GM21381 (cell line): ENCODE results near the gene RFC1.
"Not testable (repeated sequence)": the region's sequence is repeated elsewhere in the genome, so short reads cannot be mapped to it uniquely, and the experiment has no call there.

ENCODE experiments used
- ATAC-seq: cut with Tn5 transposase; IDR thresholded peaks from one replicate; pipeline ENCODE4 v1.9.1; 2021; ENCODE audit warnings: mild to moderate bottlenecking, moderate library complexity; ENCODE audit not compliant: unreplicated experiment

RFC1 gene

DNA sequence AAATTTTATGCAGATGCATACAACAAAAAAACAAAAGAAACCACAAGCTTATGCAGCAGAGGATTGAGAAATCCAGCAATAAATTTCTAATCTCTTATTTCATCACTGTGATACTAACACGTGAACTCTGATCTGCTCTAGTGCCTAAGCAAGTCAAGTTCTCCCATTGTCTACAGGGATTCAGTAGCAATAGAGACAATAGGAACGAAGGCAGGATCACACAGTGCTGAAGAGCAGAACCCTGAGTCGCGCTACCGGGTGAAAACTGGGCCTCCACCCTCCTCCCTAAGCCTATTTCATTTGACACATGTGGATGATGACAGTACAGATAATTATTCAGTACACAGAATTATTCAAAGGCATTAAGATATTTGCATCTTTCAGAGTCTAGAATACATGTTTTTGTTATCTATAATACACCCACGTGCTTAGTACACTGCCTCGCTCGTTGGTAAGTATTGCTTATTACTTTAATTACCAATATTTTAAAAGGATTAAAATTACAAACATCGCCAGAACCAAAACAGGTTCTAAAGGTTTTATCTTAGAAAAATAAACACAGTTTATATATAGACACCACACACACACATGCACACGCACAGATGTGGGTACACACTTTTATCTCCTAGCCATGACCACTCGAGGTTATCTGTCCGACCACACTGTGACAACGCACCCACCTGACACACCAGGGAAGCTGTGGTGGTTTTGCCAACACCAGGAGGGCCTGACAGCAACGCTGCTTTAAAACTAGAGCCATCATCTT, 60.1 kb downstream of the RFC1 start:
- ATAC-seq: no peak

- ATAC-seq: no peak
These were observed 61.5 kb downstream of the RFC1 start for GRCh38 chr4:39304651-39305050.

DNA sequence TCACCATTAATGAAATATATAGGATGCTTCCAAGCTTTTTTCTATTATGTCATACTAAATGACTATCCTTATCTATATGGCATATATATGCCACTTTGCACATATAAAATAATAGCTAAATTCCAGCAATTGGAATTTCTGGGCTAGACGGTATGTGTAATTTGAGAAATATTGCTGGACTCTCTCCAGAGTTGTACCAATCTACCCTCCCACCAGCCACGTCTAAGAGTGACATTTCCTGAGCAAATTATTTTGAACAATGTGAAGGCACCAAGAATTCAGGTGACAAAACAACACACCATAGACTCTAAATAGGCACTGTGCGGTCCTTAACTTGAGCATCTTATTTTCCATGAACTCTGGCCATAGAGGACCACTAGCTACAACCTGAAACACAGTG, 62.3 kb downstream of the RFC1 start:
- no peak for ATAC-seq

- no peak for ATAC-seq
These were observed 63.3 kb downstream of the RFC1 start for GRCh38 chr4:39302901-39303300.

DNA sequence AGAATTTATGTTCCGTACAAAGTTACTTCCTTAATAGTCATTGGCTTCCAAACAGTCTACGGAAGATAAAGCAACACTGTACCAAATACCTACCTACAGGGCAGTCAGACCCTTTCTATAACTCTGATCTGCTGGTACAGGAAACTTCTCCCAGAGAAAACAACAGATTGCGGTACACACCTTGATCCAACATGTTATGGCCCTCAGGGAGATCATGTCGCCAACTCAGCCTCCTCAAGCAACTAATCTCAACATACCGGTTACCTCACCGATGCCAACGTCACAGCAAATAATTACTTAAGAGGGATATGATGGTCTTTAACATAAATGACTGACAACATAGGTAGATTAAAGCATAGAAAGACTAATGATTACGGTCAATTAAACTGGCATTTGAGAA, 70.4 kb downstream of the RFC1 start:
- no peak for ATAC-seq

GRCh38 chr4:39292433-39292832, 73.7 kb downstream of the RFC1 start:
- ATAC-seq: not testable (repeated sequence)

- no peak for ATAC-seq
These were observed 74.5 kb downstream of the RFC1 start for GRCh38 chr4:39291686-39292085.

DNA sequence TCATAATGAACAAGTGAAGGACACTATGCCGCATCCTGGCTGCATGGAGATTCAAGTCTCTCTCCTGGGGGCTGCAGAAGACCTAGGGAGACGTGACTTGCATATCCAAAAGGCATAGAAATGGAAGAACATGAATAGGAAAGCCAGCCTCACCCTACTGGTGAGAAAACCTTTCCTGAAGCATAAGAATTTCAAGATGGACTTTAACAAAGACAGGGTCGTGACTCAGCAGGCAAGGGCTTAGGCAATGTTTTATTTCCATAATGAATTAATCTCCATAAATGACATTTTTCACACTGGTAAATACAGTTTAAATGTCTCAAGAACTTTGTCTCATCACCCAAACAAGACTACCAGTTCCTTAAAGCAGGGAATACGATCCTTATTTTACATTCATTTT, 78.9 kb downstream of the RFC1 start:
- no peak for ATAC-seq

- no peak for ATAC-seq
These were observed 79.9 kb downstream of the RFC1 start for GRCh38 chr4:39286263-39286662.

GRCh38 chr4:39285853-39286252, 80.3 kb downstream of the RFC1 start:
- no peak for ATAC-seq

DNA sequence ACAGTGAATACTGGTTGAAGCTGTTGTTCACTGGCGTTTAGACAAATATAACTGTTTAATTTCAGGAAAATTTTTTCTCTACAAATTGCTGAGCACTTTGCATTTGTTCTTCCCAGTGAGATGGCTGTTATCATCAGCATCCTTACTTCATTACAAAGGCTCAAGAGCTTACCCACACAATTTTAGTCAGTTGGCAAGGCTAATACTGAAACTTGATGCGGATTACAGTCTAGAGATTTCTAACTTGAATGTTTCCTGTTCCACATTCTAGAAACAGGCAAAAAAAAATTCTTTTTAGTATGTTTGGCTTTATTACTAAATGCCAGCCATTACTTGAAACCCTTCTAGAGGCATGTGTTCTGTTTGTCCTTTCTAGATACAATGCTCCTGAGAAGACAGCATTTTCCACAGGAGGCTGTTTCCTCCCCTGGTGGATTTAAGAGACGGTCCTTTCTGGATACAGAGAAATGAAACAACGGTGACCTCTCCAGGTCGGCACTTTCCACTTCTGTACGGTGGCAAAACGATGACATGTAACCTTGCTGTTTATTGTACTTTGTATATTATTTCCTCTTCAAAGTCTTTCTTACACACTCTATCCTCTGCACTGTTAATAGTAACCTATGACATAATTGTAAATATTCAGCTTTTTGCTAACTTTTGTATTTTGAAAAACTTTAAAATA, 80.9 kb downstream of the RFC1 start:
- no peak for ATAC-seq

GRCh38 chr4:39280770-39281169, 85.4 kb downstream of the RFC1 start:
- ATAC-seq: no peak

DNA sequence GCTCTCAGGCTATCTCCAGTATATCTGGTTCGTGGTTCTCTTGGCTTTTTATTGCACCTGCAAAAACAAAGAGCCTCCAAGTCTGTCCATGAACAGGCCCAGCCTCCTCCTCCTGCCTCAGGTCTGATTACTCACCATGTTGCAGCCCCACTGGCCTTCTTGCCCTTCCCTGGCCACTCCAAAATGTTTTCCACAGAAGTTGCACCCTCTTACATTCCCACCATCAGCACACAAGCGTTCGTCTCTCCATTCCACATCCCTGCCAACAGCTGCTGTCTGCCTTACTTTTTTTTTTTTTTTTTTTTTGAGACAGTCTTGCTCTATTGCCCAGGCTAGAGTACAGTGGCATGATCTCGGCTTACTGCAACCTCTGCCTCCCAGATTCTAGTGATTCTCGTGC, 86.7 kb downstream of the RFC1 start:
- ATAC-seq: no peak

DNA sequence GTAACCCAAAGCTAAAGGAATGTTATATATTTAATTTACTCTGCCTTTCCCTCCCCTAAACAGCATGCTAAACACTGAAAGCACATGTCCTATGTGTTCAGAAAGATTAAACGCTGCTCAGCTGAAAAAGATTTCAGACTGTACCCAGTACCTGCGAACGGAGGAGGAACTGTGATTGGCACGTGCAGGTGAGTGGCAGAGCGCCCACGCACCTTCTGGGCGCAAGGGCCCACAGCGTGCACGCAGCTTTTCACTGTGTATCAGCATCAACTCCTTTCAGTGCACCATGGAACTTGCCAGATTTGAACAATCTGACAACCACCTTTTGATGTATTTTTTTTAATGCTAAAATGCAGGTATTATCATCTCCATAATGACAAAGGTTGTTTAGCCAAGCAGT, 87.7 kb downstream of the RFC1 start:
- ATAC-seq: no peak

- ATAC-seq: not testable (repeated sequence)
These were observed 88.5 kb downstream of the RFC1 start for GRCh38 chr4:39277661-39278060.

GRCh38 chr4:39274503-39274902, 91.7 kb downstream of the RFC1 start:
- ATAC-seq: no peak

DNA sequence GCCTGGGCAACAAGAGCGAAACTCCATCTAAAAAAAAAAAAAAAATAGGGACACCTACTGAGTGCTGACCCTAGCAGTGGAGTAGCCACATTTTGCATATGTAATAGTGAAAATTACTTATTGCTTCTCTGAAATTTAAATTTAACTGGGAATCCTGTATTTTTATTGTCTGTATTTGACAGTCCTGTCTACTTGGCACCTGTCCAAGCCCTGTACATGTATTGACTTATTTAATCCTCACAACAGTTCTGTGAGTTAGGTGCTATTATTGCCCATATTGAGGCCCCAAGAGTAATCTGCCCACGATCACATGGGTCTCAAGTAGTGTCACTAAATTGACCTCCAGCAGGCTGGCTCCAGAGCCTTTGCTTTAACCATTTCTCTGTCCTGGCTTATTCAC, 102.3 kb downstream of the RFC1 start:
- no peak for ATAC-seq

- ATAC-seq: no peak
These were observed 106.4 kb downstream of the RFC1 start for GRCh38 chr4:39259571-39260330.

DNA sequence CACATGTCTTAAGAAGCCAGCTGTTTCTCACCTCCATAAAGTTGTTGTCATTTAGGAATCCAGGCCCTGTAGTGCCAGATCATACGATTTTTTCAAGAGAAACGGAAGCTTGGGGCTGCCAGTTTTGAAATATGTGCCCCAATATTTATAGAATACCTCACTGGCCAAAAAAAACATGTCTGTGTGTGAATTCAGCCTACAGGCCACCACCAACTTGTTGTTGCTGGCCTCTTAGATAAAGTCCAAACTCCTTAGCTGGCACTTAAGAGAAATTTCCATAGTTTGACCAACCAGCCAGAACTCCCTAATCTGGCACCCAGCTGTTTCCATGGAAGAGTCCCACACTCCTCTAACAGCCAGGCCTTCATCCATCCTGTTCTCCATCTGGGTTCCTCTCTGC, 109.7 kb downstream of the RFC1 start:
- no peak for ATAC-seq

DNA sequence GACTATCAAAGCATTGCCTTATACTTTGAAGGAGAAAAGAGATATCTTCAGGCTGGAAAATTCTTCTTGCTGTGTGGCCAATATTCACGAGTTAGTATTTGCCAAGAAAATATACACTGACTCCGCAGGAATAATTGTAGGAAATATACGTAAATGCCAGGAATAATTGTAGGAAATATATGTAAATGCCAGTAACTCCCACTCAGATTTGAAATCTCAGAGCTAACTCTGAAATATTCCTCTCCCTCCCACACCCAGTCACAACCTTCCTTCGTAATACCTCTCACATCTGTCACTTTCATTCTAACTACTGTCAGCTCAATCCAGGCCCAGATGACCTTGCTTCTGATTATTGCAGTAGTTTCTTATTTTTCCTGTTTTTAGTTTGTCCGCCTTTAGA, 110.3 kb downstream of the RFC1 start:
- no peak for ATAC-seq

DNA sequence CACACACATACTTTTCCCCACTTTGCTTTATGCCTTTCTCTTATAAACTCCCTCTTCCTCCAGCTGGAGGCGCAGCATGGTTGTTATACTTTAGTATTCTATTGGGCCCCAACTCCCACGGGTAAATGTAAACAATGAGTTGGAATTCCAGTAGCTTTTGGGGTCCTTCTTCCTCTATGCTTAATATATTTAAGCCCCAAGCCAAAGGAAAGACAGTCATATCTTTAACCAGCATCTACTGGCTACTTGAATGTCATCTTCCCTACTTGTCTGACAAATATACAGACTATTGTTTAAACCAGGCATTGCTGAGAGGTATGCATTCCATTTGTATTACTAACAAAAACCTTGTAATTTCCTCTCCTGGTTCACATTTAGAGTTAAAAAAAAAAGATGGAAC, 110.9 kb downstream of the RFC1 start:
- ATAC-seq: no peak

DNA sequence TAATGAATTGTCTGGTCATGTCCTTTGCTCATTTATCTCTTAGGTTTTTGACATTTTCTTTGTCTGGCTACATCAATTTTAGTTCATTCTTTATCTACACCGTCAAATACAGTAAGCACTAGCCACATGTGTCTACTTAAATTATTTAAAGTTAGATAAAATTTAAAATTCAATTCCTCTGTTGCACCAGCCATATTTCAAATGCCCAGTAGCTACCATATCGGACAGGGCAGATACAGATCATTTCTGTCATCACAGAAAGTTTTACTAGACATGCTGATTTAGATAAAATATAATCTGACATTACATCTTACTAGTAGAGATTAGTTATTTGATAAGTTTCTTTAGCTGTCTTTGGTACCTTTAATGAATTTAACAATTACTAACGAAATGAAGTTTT, 122.7 kb downstream of the RFC1 start:
- no peak for ATAC-seq
